Upper lobe of right lung (tissue), 1 donor: ENCODE measurements around the gene C2orf81. TPM values are rescaled to one million over a fixed set of nuclear protein-coding genes. Genes with fewer than 3 reads are reported as not detected.

Experiments
- ATAC-seq: fragments of 200-7000 bp; cut with Tn5 transposase; one replicate; pipeline ENCODE4 v1.9.1; 2020; ENCODE audit warnings: mild to moderate bottlenecking, moderate library complexity
- DNase-seq: peaks from one replicate; pipeline ENCODE4 v3.0.0-alpha.2; 2020
- H3K27ac ChIP-seq: fragments of 200-600 bp; one replicate; pipeline ENCODE4 v1.8.0; 2022
- H3K27me3 ChIP-seq: fragments of 200-600 bp; one replicate; pipeline ENCODE4 v1.8.0; 2022; ENCODE audit warnings: mild to moderate bottlenecking
- H3K36me3 ChIP-seq: fragments of 200-600 bp; one replicate; pipeline ENCODE4 v1.8.0; 2022
- H3K4me1 ChIP-seq: fragments of 200-600 bp; one replicate; pipeline ENCODE4 v1.8.0; 2022
- H3K4me3 ChIP-seq: fragments of 200-600 bp; one replicate; pipeline ENCODE4 v1.8.0; 2022; ENCODE audit warnings: mild to moderate bottlenecking
- H3K9me3 ChIP-seq: fragments of 200-600 bp; one replicate; pipeline ENCODE4 v1.8.0; 2022
- intact Hi-C: fragments of 100-400 bp; cut with DNase I; formaldehyde crosslinking; loops from one replicate; pipeline ENCODE4 v1.11.0; 2022
- total RNA-seq: library from RNA; stranded (reverse); fragmentation: NEBNext Ultra II Directional; extraction: Animal tissue kit (Norgen Biotek cat#: 25700); gene quantifications from one replicate; pipeline ENCODE4 v1.2.1, GENCODE V29; 2021
- TF ChIP-seq, protein P1 (sequence below): fragments of 200-600 bp; IDR thresholded peaks from one replicate; pipeline ENCODE4 v1.8.0; 2022; ENCODE audit warnings: antibody characterized with exemption
- donor health status: DM: no; HTN: yes; CAD: no; lungs with severe emphysema.

Gene C2orf81
- total RNA-seq, 1 donor from 2014 or later: 2.1 TPM

DNA sequence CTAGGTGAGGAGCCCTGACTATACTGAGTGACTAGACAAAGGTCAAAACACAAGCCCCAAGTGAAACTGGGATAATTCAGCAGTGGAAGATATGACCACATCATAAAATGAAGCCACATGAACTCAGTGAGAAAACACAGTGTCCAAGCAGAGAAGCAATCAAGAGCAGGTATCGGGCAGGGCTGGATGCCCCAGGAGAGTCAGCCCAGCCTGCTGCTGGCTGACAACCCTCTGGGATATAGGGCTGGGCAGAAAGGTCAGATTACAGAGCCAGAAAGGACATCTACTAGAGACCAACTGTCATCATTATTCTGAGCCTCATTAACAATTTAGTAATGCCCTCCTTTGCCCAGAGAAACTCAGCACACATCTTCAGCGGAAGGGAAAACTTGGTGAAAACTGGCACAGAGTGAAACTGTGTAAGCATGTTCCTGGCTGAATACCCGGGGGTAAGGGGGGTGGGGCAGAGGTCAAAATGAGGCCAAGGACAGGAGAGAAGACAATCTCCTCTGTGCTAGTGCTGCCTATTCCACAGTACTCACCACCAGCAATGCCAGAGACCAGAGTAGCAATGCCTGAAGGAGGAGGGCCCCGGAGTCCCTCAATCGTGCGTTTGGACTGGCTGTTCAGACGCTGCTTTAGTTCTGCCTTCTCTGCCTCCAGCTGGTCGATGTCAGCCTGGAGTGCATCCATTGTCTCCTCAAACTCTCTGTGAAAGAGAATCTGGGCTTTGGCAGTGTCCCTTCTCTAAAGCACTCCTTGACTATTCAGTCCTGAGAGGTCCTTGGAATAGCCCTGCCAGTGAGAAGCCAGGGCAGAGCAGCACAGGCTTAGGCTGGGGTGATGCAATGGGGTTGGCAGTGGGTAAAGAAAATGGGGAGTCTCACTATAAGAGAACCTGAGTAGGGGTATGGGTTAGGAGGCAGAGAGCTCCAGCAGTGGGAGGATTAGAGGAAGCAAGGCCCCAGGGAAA, 56.6 kb downstream of the C2orf81 start:
- Histone ChIP-seq H3K9me3 (no peaks in the 10 kb centered on the region), H3K36me3 (peaks cover 100% of the 10 kb centered on the region), H3K4me3 (no peak overlapping the region), H3K27ac (no peak overlapping the region), H3K4me1 (no peaks in the 10 kb centered on the region), H3K27me3 (no peaks in the 10 kb centered on the region)
- intact Hi-C loops: no loop called here
- TF ChIP-seq, protein P1, sequence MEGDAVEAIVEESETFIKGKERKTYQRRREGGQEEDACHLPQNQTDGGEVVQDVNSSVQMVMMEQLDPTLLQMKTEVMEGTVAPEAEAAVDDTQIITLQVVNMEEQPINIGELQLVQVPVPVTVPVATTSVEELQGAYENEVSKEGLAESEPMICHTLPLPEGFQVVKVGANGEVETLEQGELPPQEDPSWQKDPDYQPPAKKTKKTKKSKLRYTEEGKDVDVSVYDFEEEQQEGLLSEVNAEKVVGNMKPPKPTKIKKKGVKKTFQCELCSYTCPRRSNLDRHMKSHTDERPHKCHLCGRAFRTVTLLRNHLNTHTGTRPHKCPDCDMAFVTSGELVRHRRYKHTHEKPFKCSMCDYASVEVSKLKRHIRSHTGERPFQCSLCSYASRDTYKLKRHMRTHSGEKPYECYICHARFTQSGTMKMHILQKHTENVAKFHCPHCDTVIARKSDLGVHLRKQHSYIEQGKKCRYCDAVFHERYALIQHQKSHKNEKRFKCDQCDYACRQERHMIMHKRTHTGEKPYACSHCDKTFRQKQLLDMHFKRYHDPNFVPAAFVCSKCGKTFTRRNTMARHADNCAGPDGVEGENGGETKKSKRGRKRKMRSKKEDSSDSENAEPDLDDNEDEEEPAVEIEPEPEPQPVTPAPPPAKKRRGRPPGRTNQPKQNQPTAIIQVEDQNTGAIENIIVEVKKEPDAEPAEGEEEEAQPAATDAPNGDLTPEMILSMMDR: no peak
- DNase-seq (no peak), ATAC-seq (no peak)

Other genes starting within 250 kb of the C2orf81 start
- 120 TPM for gene MOB1A, start 242.7 kb downstream of the C2orf81 start, total RNA-seq
- gene MTHFD2, start 223.0 kb downstream of the C2orf81 start, total RNA-seq: 62.2 TPM
- 3.2 TPM for gene SLC4A5, start 78.2 kb downstream of the C2orf81 start, total RNA-seq
- 140 TPM for gene DCTN1, start 41.3 kb downstream of the C2orf81 start, total RNA-seq
- 8.4 TPM for gene WDR54, start 111 bp upstream of the C2orf81 start, total RNA-seq
- gene RTKN, start 20.3 kb upstream of the C2orf81 start, total RNA-seq: 32.3 TPM
- gene INO80B, start 33.5 kb upstream of the C2orf81 start, total RNA-seq: 30.2 TPM
- gene WBP1, start 36.8 kb upstream of the C2orf81 start, total RNA-seq: 57.5 TPM
- 51.6 TPM for gene MOGS, start 43.8 kb upstream of the C2orf81 start, total RNA-seq
- gene MRPL53, start 51.1 kb upstream of the C2orf81 start, total RNA-seq: 73.1 TPM
- 16.1 TPM for gene CCDC142, start 61.4 kb upstream of the C2orf81 start, total RNA-seq
- gene TTC31, start 61.5 kb upstream of the C2orf81 start, total RNA-seq: 23.4 TPM
- gene LBX2, start 78.0 kb upstream of the C2orf81 start, total RNA-seq: 1.8 TPM
- 30.1 TPM for gene PCGF1, start 86.1 kb upstream of the C2orf81 start, total RNA-seq
- not detected for gene TLX2, start 92.8 kb upstream of the C2orf81 start, total RNA-seq
- gene DQX1, start 104.6 kb upstream of the C2orf81 start, total RNA-seq: not detected
- 119 TPM for gene AUP1, start 108.1 kb upstream of the C2orf81 start, total RNA-seq
- 31.4 TPM for gene HTRA2, start 108.3 kb upstream of the C2orf81 start, total RNA-seq
- gene LOXL3, start 132.3 kb upstream of the C2orf81 start, total RNA-seq: 8.1 TPM
- gene DOK1, start 133.1 kb upstream of the C2orf81 start, total RNA-seq: 35.7 TPM
- 1.4 TPM for gene M1AP, start 226.7 kb upstream of the C2orf81 start, total RNA-seq
- gene SEMA4F, start 232.6 kb upstream of the C2orf81 start, total RNA-seq: 9.0 TPM